Measurements from ENCODE around the gene GGT5. TPM values are rescaled to one million over a fixed set of nuclear protein-coding genes. Genes with fewer than 3 reads are reported as not detected.
"Not testable (repeated sequence)": the region's sequence is repeated elsewhere in the genome, so short reads cannot be mapped to it uniquely, and the experiment has no call there.

The GGT5 gene
- total and polyA plus RNA-seq, 12 donors = 4.3 to 67.4 (median 13.1) TPM

GRCh38 chr22:24209687-24210086 is 35.2 kb downstream of the GGT5 start:
- intact Hi-C loops (cut with DNase I) = loop anchor here in 3 of 10 donors (5.0 kb wide), 2 partner anchors 33 to 38 kb away; partner anchors contain the start of gene GGT5 (in 2 of the 3)
- DNase-seq = no peak
- ATAC-seq = no peak
- peaks cover 6 to 46% (median 26%) of the 10 kb centered on the region in 9 donors for H3K4me1 ChIP-seq
- H3K4me3 ChIP-seq = no peak overlapping the region
- WGBS, 2 donors = 82 to 83% methylated on average over 4 of the region's 4 CpGs
- H3K36me3 ChIP-seq = no peaks in the 10 kb centered on the region
- no peaks in the 10 kb centered on the region for H3K27me3 ChIP-seq
- H3K9me3 ChIP-seq = peaks cover 0 to 7% (median 0%) of the 10 kb centered on the region in 11 donors
- TF ChIP-seq CTCF (IDR thresholded peaks at IDR 0.05) = no peak
- peak overlapping the region in 1 of 10 donors; percentile 87 for H3K27ac ChIP-seq

- intact Hi-C loops (cut with DNase I) = loop anchor here in 3 of 10 donors (5.0 kb wide), 2 partner anchors 33 to 38 kb away; partner anchors contain the start of gene GGT5 (in 2 of the 3)
- H3K36me3 ChIP-seq = no peaks in the 10 kb centered on the region
- TF ChIP-seq CTCF (IDR thresholded peaks at IDR 0.05) = no peak
- H3K9me3 ChIP-seq = peaks cover 0 to 8% (median 0%) of the 10 kb centered on the region in 11 donors
- peak overlapping the region in 8 of 10 donors; percentile 81 to 94 (median 87) for H3K27ac ChIP-seq
- no peak overlapping the region for H3K4me3 ChIP-seq
- peaks cover 6 to 46% (median 26%) of the 10 kb centered on the region in 9 donors for H3K4me1 ChIP-seq
- H3K27me3 ChIP-seq = no peaks in the 10 kb centered on the region
- ATAC-seq (no peak), DNase-seq (no peak)
- 89 to 91% methylated on average over 3 of the region's 3 CpGs for WGBS, 2 donors
Measured at GRCh38 chr22:24209016-24209415, 35.9 kb downstream of the GGT5 start.

GRCh38 chr22:24208012-24208749 is 36.7 kb downstream of the GGT5 start:
- H3K36me3 ChIP-seq = no peaks in the 10 kb centered on the region
- peaks cover 6 to 46% (median 26%) of the 10 kb centered on the region in 9 donors for H3K4me1 ChIP-seq
- peak overlapping the region in 1 of 10 donors; percentile 11 for H3K4me3 ChIP-seq
- no peaks in the 10 kb centered on the region for H3K27me3 ChIP-seq
- H3K27ac ChIP-seq = peak overlapping the region; percentile 60 to 94 (median 85)
- 31 to 35% methylated on average over 2 of the region's 2 CpGs for WGBS, 2 donors
- intact Hi-C loops (cut with DNase I) = loop anchor here in 3 of 10 donors (5.0 kb wide), 2 partner anchors 34 to 39 kb away; partner anchors contain the start of gene GGT5 (in 2 of the 3)
- peak; percentile 89 to 95 (median 92) for ATAC-seq
- DNase-seq = peak in 1 of 2 donors; percentile 74
- TF ChIP-seq CTCF (IDR thresholded peaks at IDR 0.05) = no peak
- H3K9me3 ChIP-seq = peaks cover 0 to 8% (median 0%) of the 10 kb centered on the region in 11 donors

- Histone ChIP-seq H3K27me3 (no peaks in the 10 kb centered on the region), H3K27ac (peak overlapping the region; percentile 55 to 94 (median 85)), H3K4me3 (peak overlapping the region in 1 of 10 donors; percentile 11), H3K9me3 (peaks cover 0 to 8% (median 0%) of the 10 kb centered on the region in 11 donors), H3K36me3 (no peaks in the 10 kb centered on the region), H3K4me1 (peaks cover 6 to 46% (median 26%) of the 10 kb centered on the region in 9 donors)
- intact Hi-C loops (cut with DNase I) = loop anchor here in 3 of 10 donors (5.0 kb wide), 2 partner anchors 35 to 40 kb away; partner anchors contain the start of gene GGT5 (in 2 of the 3)
- ATAC-seq (peak in 4 of 8 donors; percentile 9 to 30 (median 16)), DNase-seq (no peak)
- 66 to 73% methylated on average over 8 of the region's 8 CpGs for WGBS, 2 donors
- TF ChIP-seq CTCF (IDR thresholded peaks at IDR 0.05) = no peak
Measured at GRCh38 chr22:24207264-24208011, 37.4 kb downstream of the GGT5 start.

GRCh38 chr22:24206460-24207263 is 38.2 kb downstream of the GGT5 start:
- intact Hi-C loops (cut with DNase I) = loop anchor here in 3 of 10 donors (5.0 kb wide), 2 partner anchors 36 to 41 kb away; partner anchors contain the start of gene GGT5 (in 2 of the 3)
- 81 to 83% methylated on average over 15 of the region's 15 CpGs for WGBS, 2 donors

More at GRCh38 chr22:24206460-24207263, 38.2 kb downstream of the GGT5 start:
- not testable (repeated sequence) for ATAC-seq, H3K36me3 ChIP-seq, H3K9me3 ChIP-seq, H3K4me3 ChIP-seq, DNase-seq, H3K27me3 ChIP-seq
- Histone ChIP-seq H3K27ac (peak overlapping the region; percentile 15 to 94 (median 85)), H3K4me1 (peaks cover 6 to 46% (median 26%) of the 10 kb centered on the region in 9 donors)
